HepG2 (cell line): ENCODE results near the gene ORMDL2. TPM values are rescaled to one million over a fixed set of nuclear protein-coding genes. Genes with fewer than 3 reads are reported as not detected.

Experiments
- ATF7 ChIP-seq, 2 experiments: fragments of 450-650 bp in 1 of 2; sonication (generic) in 1 of 2; formaldehyde crosslinking in 1 of 2; IDR thresholded peaks; 2 replicates each; pipeline versions ENCODE4 v1.4.0 to v1.6.1; 2016 to 2020; ENCODE audit warnings: antibody characterized with exemption in 1 of 2, mild to moderate bottlenecking in 1 of 2, missing genetic modification reagents in 1 of 2
- BCL6 ChIP-seq: IDR thresholded peaks from 2 replicates; pipeline ENCODE4 v1.6.1; 2016; ENCODE audit warnings: missing genetic modification reagents, missing compliant biosample characterization
- CHD2 ChIP-seq: IDR thresholded peaks from 2 replicates; pipeline ENCODE4 v1.6.1; 2011; ENCODE audit warnings: low read depth, low read length, improper control_type of control experiment
- ELF4 ChIP-seq: sonication (generic); formaldehyde crosslinking; IDR thresholded peaks from 2 replicates; pipeline ENCODE4 v1.5.0; 2020; ENCODE audit warnings: missing genetic modification reagents, mild to moderate bottlenecking, moderate library complexity, borderline replicate concordance
- FOXA1 ChIP-seq, 2 experiments: fragments of 450-650 bp in 1 of 2; sonication (generic) in 1 of 2; formaldehyde crosslinking in 1 of 2; IDR thresholded peaks; 2 replicates each; pipeline versions ENCODE4 v1.4.0 to v1.6.1; 2016 to 2020; ENCODE audit warnings: missing genetic modification reagents in 1 of 2
- HNRNPL ChIP-seq: fragments of 200-400 bp; formaldehyde crosslinking; IDR thresholded peaks from 2 replicates; pipeline ENCODE4 v1.6.1; 2017; ENCODE audit warnings: mild to moderate bottlenecking, low read depth, low read length
- JUND ChIP-seq: sonication (generic); formaldehyde crosslinking; IDR thresholded peaks from 2 replicates; pipeline ENCODE4 v1.8.0; 2022; ENCODE audit warnings: mild to moderate bottlenecking, missing genetic modification reagents
- KLF15 ChIP-seq: sonication (generic); formaldehyde crosslinking; IDR thresholded peaks from 2 replicates; pipeline ENCODE4 v1.8.1; 2023; ENCODE audit warnings: borderline replicate concordance, mild to moderate bottlenecking, inconsistent platforms, missing genetic modification reagents, mixed read lengths
- MAFG ChIP-seq: sonication (generic); formaldehyde crosslinking; IDR thresholded peaks from 2 replicates; pipeline ENCODE4 v1.5.1; 2020; ENCODE audit warnings: mild to moderate bottlenecking, missing genetic modification reagents
- NR2C2 ChIP-seq: sonication (generic); formaldehyde crosslinking; IDR thresholded peaks from 2 replicates; pipeline ENCODE4 v1.4.0; 2020; ENCODE audit warnings: missing genetic modification reagents, mild to moderate bottlenecking, moderate library complexity, borderline replicate concordance
- NRL ChIP-seq: sonication (generic); formaldehyde crosslinking; IDR thresholded peaks from 2 replicates; pipeline ENCODE4 v1.5.0; 2020; ENCODE audit warnings: missing genetic modification reagents, mild to moderate bottlenecking, moderate library complexity, borderline replicate concordance
- POLR2AphosphoS5 ChIP-seq: IDR thresholded peaks from 2 replicates; pipeline ENCODE4 v1.6.1; 2012; ENCODE audit warnings: low read depth, low read length
- SIN3A ChIP-seq: IDR thresholded peaks from 2 replicates; pipeline ENCODE4 v1.6.1; 2011; ENCODE audit warnings: low read depth, mild to moderate bottlenecking, control low read depth, low read length, borderline replicate concordance
- SIX4 ChIP-seq: sonication (generic); formaldehyde crosslinking; IDR thresholded peaks from 2 replicates; pipeline ENCODE4 v1.4.0; 2020; ENCODE audit warnings: missing genetic modification reagents
- SRY ChIP-seq: sonication (generic); formaldehyde crosslinking; IDR thresholded peaks from 2 replicates; pipeline ENCODE4 v1.8.0; 2022; ENCODE audit warnings: mild to moderate bottlenecking, missing genetic modification reagents
- TCF7 ChIP-seq: sonication (generic); IDR thresholded peaks from 2 replicates; pipeline ENCODE4 v1.6.1; 2016; ENCODE audit warnings: antibody characterized with exemption, low read depth
- ZMAT3 ChIP-seq: sonication (generic); formaldehyde crosslinking; conservative IDR thresholded peaks from 2 replicates; pipeline ENCODE4 v1.7.0; 2021; ENCODE audit warnings: missing genetic modification reagents
- ZNF101 ChIP-seq: sonication (generic); formaldehyde crosslinking; IDR thresholded peaks from 2 replicates; pipeline ENCODE4 v1.4.0; 2020; ENCODE audit warnings: mild to moderate bottlenecking, low read depth, missing genetic modification reagents, borderline replicate concordance
- ZNF136 ChIP-seq: sonication (generic); formaldehyde crosslinking; IDR thresholded peaks from 2 replicates; pipeline ENCODE4 v1.8.1; 2022; ENCODE audit warnings: low read depth, mild to moderate bottlenecking, moderate library complexity, missing genetic modification reagents
- ZNF629 ChIP-seq: sonication (generic); formaldehyde crosslinking; conservative IDR thresholded peaks from 2 replicates; pipeline ENCODE4 v1.5.0; 2020; ENCODE audit warnings: missing genetic modification reagents
- ZNF782 ChIP-seq: sonication (generic); formaldehyde crosslinking; IDR thresholded peaks from 2 replicates; pipeline ENCODE4 v1.4.0; 2020; ENCODE audit warnings: missing genetic modification reagents, mild to moderate bottlenecking, borderline replicate concordance
- ZNF841 ChIP-seq: sonication (generic); formaldehyde crosslinking; IDR thresholded peaks from 2 replicates; pipeline ENCODE4 v1.8.1; 2023; ENCODE audit warnings: missing genetic modification reagents, borderline replicate concordance
- ZNF891 ChIP-seq: sonication (generic); formaldehyde crosslinking; IDR thresholded peaks from 2 replicates; pipeline ENCODE4 v1.5.0; 2020; ENCODE audit warnings: mild to moderate bottlenecking, missing genetic modification reagents
- polyA plus RNA-seq, 8 experiments: library from polyadenylated mRNA; depleted of rRNA in 3 of 8; stranded (reverse) in 7 of 8; unstranded in 1 of 8; fragments of >200 nt; fragmentation: Illumina TruSeq in 4 of 8; extraction: Trizol in 4 of 8; gene quantifications; 2 replicates each; pipeline versions ENCODE4 v1.2.1 to v1.2.3, GENCODE V29; 2011 to 2016; ENCODE audit warnings: low read depth in 4 of 8, missing spikeins in 1 of 8, mixed read lengths in 1 of 8; ENCODE audit not compliant: insufficient read depth in 1 of 8
- total RNA-seq, 5 experiments: library from RNA; depleted of rRNA; stranded (reverse); fragments of >200 nt; fragmentation: Illumina TruSeq; extraction: Trizol; gene quantifications; 2 replicates each; pipeline ENCODE4 v1.2.3, GENCODE V29; 2016; ENCODE audit warnings: low read depth in 1 of 5
- TF ChIP-seq, protein P1 (sequence below): sonication (generic); formaldehyde crosslinking; IDR thresholded peaks from 2 replicates; pipeline ENCODE4 v1.4.0; 2020; ENCODE audit warnings: missing genetic modification reagents, borderline replicate concordance
- TF ChIP-seq, protein P2 (sequence below): sonication (generic); formaldehyde crosslinking; IDR thresholded peaks from 2 replicates; pipeline ENCODE4 v1.8.0; 2022; ENCODE audit warnings: mild to moderate bottlenecking, missing genetic modification reagents; ENCODE audit not compliant: insufficient replicate concordance

Gene ORMDL2
- total and polyA plus RNA-seq, 2 of the 13 experiments (the other 11 are each of a cell fraction or from before 2014, with no cell fraction given): 24.0 to 28.6 TPM

DNA sequence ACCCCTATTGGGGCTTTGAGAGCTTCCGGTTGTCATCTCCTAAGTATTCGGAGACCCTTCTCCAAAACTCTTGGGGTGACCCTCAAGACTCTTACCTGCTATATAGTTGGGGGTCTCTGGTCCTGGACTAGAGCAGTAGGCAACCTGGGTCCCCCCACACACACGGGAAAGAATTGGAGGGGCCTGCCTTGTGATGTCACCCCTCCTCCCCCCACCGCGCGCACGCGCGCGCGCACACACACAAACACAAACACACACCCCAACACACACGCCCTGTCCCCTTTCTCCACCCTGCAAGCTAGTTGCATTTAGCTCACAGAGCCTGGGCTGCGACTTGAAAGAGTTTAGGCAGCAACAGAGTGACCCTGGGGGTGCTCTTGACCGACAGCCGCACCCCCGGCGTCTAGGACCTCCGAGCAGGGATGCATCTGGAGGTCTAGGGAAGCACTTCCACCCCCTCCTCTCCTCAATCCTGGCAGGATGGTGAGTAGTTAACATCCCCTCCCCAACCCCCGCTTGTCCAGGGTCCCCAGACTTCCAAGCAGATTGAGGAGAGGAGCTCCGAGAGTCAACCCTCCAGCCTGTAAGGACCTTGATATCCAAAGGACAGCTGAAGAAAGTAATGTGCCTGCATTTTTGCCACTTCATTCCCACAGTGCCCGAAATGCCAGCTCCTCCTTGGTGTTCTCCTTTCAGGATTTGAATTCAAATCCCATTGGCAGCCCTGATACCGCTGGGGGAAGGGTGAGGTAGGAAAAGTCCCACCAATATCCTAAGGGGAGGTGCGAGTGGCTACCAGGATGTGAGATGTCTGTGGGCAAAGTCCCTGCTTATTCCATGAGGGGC lies 13.0 kb downstream of the ORMDL2 start (continued):
- peak; percentile 84 for TF ChIP-seq ATF7 (IDR thresholded peaks at IDR 0.05)
- TF ChIP-seq ATF7 (CRISPR knock-in tag; IDR thresholded peaks at IDR 0.05): peak; percentile 78
- TF ChIP-seq SRY (CRISPR knock-in tag): no peak
- no peak for TF ChIP-seq SIX4 (CRISPR knock-in tag)
- TF ChIP-seq JUND (CRISPR knock-in tag): peak; percentile 55; the same call in 1 of the 2 replicates
- no peak for TF ChIP-seq CHD2
- TF ChIP-seq POLR2AphosphoS5: peak; percentile 79
- TF ChIP-seq, protein P1, sequence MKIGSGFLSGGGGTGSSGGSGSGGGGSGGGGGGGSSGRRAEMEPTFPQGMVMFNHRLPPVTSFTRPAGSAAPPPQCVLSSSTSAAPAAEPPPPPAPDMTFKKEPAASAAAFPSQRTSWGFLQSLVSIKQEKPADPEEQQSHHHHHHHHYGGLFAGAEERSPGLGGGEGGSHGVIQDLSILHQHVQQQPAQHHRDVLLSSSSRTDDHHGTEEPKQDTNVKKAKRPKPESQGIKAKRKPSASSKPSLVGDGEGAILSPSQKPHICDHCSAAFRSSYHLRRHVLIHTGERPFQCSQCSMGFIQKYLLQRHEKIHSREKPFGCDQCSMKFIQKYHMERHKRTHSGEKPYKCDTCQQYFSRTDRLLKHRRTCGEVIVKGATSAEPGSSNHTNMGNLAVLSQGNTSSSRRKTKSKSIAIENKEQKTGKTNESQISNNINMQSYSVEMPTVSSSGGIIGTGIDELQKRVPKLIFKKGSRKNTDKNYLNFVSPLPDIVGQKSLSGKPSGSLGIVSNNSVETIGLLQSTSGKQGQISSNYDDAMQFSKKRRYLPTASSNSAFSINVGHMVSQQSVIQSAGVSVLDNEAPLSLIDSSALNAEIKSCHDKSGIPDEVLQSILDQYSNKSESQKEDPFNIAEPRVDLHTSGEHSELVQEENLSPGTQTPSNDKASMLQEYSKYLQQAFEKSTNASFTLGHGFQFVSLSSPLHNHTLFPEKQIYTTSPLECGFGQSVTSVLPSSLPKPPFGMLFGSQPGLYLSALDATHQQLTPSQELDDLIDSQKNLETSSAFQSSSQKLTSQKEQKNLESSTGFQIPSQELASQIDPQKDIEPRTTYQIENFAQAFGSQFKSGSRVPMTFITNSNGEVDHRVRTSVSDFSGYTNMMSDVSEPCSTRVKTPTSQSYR: peak; percentile 79; the same call in 1 of the 2 replicates
- TF ChIP-seq ZNF891 (CRISPR knock-in tag): no peak
- TF ChIP-seq ZNF841: 0 out of 2 replicates have a peak, but pooled peaks have one; percentile 18
- TF ChIP-seq SIN3A: peak; percentile 78; the same call in 1 of the 2 replicates
- 0 out of 2 replicates have a peak, but pooled peaks have one; percentile 8 for TF ChIP-seq HNRNPL
- TF ChIP-seq BCL6: 0 out of 2 replicates have a peak, but pooled peaks have one; percentile 9
- TF ChIP-seq ZNF101: no peak
- no peak for TF ChIP-seq TCF7
- TF ChIP-seq ZNF629 (CRISPR knock-in tag): no peak
- TF ChIP-seq, protein P2, sequence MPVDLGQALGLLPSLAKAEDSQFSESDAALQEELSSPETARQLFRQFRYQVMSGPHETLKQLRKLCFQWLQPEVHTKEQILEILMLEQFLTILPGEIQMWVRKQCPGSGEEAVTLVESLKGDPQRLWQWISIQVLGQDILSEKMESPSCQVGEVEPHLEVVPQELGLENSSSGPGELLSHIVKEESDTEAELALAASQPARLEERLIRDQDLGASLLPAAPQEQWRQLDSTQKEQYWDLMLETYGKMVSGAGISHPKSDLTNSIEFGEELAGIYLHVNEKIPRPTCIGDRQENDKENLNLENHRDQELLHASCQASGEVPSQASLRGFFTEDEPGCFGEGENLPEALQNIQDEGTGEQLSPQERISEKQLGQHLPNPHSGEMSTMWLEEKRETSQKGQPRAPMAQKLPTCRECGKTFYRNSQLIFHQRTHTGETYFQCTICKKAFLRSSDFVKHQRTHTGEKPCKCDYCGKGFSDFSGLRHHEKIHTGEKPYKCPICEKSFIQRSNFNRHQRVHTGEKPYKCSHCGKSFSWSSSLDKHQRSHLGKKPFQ: no peak
- no peak for TF ChIP-seq NR2C2 (CRISPR knock-in tag)
- TF ChIP-seq MAFG (CRISPR knock-in tag): no peak
- TF ChIP-seq ZMAT3: peak; percentile 62; the same call in 1 of the 2 replicates
- 0 out of 2 replicates have a peak, but pooled peaks have one; percentile 32 for TF ChIP-seq ZNF136 (CRISPR knock-in tag)
- no peak for TF ChIP-seq ELF4 (CRISPR knock-in tag)
- no peak for TF ChIP-seq KLF15
- no peak for TF ChIP-seq NRL (CRISPR knock-in tag)
- no peak for TF ChIP-seq ZNF782
- no peak for TF ChIP-seq FOXA1 (IDR thresholded peaks at IDR 0.05)
- no peak for TF ChIP-seq FOXA1 (CRISPR knock-in tag; IDR thresholded peaks at IDR 0.05)
